Pons (tissue), 1 donor: ENCODE measurements around the gene SH3BP1.

ENCODE experiments used
- DNase-seq: peaks from one replicate; pipeline ENCODE4 v3.0.0-alpha.2; 2016; ENCODE audit warnings: low spot score

The SH3BP1 gene

DNA sequence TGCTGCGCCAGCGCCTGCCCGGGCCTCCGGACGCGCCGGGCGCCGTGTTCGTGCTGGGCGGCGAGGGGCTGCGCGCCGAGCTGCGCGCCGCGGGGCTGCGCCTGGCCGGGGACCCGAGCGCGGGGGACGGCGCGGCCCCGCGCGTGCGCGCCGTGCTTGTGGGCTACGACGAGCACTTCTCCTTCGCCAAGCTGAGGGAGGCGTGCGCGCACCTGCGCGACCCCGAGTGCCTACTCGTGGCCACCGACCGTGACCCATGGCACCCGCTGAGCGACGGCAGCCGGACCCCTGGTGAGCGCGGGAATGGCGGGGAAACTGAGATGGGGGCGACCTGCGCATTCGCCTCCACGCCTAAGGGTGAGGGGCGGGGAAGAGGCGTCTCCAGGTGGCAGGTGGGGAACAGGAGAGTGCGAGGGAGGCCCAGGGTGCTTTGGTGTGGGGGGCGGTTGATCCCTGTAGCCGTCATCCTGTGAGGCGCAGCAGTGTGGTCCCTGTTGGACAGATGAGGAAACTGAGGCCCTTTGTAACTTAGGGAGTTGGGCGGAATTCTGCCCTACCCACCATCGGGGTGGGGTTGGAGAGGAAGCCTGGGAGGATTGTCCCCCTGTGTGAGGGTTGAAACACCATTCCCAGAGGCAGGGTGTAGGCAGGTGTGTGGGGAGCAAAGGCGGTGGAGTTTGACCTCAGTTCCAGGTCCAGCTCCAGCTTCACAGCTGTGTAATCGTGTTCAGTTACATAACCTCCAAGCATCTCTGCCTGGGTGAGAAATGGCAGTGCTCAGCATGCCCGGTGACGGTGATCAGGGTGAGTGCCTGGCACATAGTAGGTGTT is 19.8 kb downstream of the SH3BP1 start:
- DNase-seq: no peak

DNA sequence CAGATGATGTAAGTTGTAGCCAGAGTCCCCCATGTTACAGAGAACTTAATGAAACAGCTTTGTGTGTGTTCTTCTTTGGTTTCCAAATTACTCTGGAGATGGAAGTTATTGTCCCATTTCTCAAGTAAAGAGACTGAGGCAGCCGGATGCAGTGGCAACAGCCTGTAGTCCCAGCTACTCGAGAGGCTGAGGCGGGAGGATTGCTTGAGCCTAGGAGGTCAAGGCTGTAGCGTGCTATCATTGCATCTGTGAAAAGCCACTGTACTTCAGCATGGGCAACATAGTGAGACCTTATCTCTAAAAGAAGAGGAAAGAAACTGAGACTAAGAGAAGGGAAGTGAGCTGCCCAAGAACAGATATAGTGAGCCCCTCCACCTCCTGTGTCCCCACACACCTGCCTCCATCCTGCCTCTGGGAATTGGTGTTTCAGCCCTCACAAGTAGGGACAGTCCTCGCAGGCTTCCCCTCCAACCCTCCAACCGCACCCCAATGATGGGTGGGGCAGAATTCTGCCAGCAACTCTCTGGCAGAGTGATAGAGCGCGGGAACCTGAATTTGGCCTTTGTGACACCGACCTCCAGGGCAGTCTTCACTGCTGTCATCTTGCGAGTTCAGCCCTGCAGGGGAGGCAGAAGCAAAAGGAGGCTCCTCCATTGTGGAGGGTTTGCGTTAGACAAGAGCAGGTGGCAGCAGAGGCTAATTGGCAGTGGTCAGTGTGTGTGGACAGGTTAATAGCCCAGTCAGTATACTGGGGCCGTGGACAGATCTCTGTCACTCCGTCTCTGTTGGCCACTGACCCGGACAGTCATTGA is 20.6 kb downstream of the SH3BP1 start:
- DNase-seq: no peak

GRCh38 chr22:37660709-37661045 is 21.2 kb downstream of the SH3BP1 start:
- no peak for DNase-seq

GRCh38 chr22:37661160-37661924 is 21.9 kb downstream of the SH3BP1 start:
- DNase-seq: peak; percentile 87

- DNase-seq: peak; percentile 63
These were observed 22.6 kb downstream of the SH3BP1 start for GRCh38 chr22:37662039-37662438.

DNA sequence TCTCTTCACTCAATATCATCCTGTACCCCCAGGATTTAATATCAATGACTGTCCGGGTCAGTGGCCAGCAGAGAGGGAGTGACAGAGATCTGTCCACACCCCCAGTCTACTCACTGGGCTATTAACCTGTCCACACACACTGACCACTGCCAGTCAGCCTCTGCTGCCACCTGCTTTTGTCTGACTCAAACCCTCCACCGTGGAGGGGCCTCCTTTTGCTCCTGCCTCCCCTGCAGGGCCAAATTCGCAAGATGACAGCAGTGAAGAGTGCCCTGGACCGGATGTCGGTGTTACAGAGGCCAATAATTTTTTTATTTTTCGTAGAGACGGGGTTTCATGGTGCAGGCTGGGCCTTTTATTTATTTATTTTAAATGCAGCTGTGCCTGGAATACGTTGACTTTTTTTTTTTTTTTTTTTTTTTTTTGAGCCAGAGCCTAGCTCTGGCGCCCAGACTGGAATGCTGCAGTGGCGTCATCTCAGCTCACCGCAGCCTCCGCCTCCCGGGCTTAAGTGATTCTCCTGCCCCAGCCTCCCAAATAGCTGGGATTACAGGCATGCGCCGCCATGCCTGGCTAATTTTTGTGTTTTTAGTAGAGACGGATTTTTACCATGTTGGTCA is 24.2 kb downstream of the SH3BP1 start:
- no peak for DNase-seq

- DNase-seq: peak; percentile 99
These were observed 25.0 kb downstream of the SH3BP1 start for GRCh38 chr22:37664249-37665101.

DNA sequence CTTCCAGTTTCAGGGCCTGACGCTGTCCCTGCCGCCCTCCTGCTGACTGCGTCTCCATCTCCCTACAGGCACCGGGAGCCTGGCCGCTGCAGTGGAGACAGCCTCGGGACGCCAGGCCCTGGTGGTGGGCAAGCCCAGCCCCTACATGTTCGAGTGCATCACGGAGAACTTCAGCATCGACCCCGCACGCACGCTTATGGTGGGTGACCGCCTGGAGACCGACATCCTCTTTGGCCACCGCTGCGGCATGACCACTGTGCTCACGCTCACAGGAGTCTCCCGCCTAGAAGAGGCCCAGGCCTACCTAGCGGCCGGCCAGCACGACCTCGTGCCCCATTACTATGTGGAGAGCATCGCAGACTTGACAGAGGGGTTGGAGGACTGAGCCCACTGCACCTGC is 26.0 kb downstream of the SH3BP1 start:
- no peak for DNase-seq

GRCh38 chr22:37669586-37669985 is 30.1 kb downstream of the SH3BP1 start:
- no peak for DNase-seq

DNA sequence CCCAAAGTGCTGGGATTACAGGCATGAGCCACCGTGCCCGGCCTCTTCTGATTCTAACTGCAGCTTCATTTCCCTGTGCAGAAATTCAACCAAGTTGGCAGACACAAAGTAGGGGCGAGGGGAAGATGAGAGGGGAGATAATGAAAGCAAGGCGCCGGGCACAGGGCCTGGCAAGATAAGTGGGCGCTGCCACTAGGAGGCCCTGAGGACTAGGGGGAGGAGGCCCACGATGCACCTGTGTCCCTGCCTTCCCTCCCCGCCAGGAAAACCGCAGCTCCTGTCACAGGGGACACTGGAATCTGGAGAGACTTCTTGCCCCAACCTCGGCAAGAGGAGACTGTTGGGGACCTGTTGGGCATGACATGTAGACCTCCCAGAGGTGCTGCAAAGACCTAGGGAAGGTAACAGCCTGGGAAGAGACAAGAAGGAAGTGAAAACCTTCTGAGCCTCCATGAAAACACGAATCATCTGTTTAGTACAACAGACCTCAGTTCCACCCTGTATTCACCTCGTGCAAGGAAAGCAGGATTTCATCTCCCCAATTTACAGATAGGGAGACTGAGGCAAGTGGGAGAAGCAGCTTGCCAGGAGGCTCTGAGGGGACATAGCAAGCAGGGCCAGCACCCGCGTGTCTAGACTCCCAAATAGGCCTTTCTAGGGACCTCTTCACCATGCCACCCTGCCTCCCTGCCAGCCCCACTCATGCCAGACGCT is 32.9 kb downstream of the SH3BP1 start:
- no peak for DNase-seq

GRCh38 chr22:37672920-37673455 is 33.5 kb downstream of the SH3BP1 start:
- DNase-seq: no peak

GRCh38 chr22:37674248-37674647 is 34.8 kb downstream of the SH3BP1 start:
- no peak for DNase-seq

DNA sequence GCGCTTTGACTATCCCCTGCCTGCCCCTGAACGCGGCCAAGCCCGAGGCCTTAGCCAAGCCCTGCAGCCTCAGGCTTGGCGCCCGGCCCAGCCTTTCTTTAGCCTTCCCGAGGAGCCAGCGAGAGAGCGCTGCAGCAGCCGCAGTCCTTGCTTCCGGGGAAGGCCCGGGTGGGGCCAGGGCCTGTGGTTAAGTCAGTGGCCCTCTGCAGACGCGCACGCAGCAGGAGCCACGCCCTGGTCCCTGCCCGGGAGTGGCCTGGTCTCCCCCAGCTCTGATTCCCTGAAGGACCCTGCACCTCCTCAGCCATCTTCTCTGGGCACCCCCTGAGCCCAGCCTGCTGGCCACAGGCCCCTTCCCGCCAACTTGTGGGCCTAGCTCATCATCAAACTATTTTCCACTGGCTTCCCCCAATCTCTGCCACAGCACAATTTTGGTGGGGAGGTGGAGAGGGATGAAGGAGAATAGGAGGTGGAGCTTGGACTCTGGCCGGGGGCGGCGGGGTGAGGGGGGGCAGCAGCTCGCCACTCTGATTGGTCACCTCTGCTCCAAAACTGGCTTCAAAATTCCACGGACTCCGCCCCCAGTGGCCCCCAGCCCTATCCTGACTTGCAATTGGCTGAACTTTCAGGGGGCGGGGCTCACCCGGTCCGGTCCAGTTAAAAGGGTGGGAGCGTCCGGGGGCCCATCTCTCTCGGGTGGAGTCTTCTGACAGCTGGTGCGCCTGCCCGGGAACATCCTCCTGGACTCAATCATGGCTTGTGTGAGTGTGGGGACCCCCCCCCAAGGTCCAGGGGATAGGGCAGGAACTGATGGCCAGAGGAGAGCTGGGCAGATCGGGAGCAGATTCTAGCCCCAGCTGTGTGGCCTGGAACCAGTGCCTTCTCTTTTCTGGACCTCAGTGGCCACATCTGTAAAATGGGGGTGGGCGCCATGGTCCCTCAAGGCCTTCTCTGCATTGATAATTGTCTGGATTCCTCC is 35.8 kb downstream of the SH3BP1 start, which contains the start of gene LGALS1:
TSS of gene LGALS1 (plus strand) at position 686 of the 979 bp plus-strand sequence. CDS start at position 753, 67 bp downstream.
- DNase-seq: peak; percentile 93

- DNase-seq: peak; percentile 43
These were observed 36.7 kb downstream of the SH3BP1 start for GRCh38 chr22:37675930-37676735.

- DNase-seq: peak; percentile 50
These were observed 37.4 kb downstream of the SH3BP1 start for GRCh38 chr22:37676736-37677492.

DNA sequence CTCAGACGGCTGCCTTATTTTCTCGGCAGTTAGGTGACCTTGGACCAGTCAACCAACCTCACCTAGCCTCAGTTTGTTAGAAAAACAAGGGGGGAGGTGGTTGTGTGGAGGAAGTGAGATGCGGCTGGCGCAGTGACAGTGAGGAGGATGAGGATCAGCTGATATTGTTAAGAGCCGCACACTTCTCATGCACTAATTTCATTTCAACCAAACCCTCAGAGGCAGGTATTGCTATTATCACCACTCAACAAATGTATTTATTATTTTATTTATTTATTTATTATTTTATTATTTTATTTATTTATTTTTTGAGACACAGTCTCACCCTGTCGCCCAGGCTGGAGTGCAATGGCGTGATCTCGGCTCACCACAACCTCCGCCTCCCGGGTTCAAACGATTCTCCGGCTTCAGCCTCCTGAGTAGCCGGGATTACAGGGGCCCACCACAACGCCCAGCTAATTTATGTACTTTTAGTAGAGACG is 38.1 kb downstream of the SH3BP1 start:
- peak; percentile 56 for DNase-seq

DNA sequence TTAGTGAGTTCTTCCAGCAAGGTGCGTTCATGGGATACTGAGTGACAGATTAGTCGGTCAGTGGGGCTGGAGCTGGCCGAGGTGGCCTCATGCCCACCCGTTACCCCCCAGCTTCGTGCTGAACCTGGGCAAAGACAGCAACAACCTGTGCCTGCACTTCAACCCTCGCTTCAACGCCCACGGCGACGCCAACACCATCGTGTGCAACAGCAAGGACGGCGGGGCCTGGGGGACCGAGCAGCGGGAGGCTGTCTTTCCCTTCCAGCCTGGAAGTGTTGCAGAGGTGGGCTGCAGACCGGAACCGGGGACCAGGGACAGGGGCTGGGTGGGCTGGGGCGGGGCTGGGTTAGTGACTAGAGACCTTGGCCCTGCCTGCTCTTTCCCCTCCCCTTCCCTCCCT is 38.9 kb downstream of the SH3BP1 start:
- no peak for DNase-seq
